Measurements from ENCODE around the gene DLG2. TPM values are rescaled to one million over a fixed set of nuclear protein-coding genes. Genes with fewer than 3 reads are reported as not detected.

DLG2 gene
- 0.58 and 1.4 TPM in 2 replicates for total RNA-seq

GRCh38 chr11:85627332-85627997 lies at the start of gene DLG2:
DLG2 (minus strand) TSS chr11:85627344.

GRCh38 chr11:85664615-85665481 lies 37.7 kb upstream of the DLG2 start, which contains the start of gene CREBZF:
CREBZF (minus strand) TSS chr11:85665129; CDS start chr11:85664875, 254 bp downstream.

GRCh38 chr11:85647604-85648299 lies 20.6 kb upstream of the DLG2 start, which contains the start of gene TMEM126A:
TMEM126A (plus strand) TSS chr11:85647967; CDS start chr11:85650256, 2,289 bp downstream.

GRCh38 chr11:85627998-85628770 lies 1.0 kb upstream of the DLG2 start, which contains the start of gene TMEM126B:
TMEM126B (plus strand) TSS chr11:85628593; CDS start chr11:85628608, 15 bp downstream.

Other genes with a start within 250 kb of the DLG2 start
- gene TMEM126B, start 1.2 kb upstream of the DLG2 start, total RNA-seq: 62.5 and 65.7 TPM in 2 replicates
- 30.7 and 57.1 TPM in 2 replicates for gene TMEM126A, start 20.6 kb upstream of the DLG2 start, total RNA-seq
- 26.8 and 51.9 TPM in 2 replicates for gene CREBZF, start 37.8 kb upstream of the DLG2 start, total RNA-seq
- gene CCDC89, start 58.9 kb upstream of the DLG2 start, total RNA-seq: 3.7 and 6.1 TPM in 2 replicates
- gene SYTL2, start 183.8 kb upstream of the DLG2 start, total RNA-seq: 24.3 and 64.8 TPM in 2 replicates
- under 0.01 TPM in 1 of 2 replicates, not detected in the other for gene CCDC83, start 228.0 kb upstream of the DLG2 start, total RNA-seq

All from regular cardiac myocyte (primary cell).